Measurements from ENCODE around the gene CACNB3. TPM values are rescaled to one million over a fixed set of nuclear protein-coding genes. Genes with fewer than 3 reads are reported as not detected.

CACNB3 gene
- total and polyA plus RNA-seq, 2 donors (not counting 1 experiment from before 2014, with no cell fraction given): 1.6 to 4.0 TPM

DNA sequence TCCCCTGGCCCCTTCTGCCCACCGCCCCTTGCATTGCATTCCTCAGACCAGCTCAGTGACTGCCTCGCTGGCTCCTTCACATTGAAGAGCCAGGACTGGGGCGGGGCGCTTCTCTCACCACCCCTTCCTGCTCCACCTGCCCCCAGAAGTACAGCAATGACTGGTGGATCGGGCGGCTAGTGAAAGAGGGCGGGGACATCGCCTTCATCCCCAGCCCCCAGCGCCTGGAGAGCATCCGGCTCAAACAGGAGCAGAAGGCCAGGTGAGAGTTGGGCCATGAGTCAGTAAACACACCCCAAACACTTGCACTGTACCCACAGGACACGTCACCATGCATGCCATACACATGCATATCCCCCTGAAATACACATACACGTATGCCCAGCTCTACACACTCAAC lies 5.8 kb downstream of the CACNB3 start:
- Mint-ChIP-seq H3K27me3 (no peaks in the 10 kb centered on the region), H3K4me1 (peaks cover 1% of the 10 kb centered on the region), H3K4me3 (no peak overlapping the region), H3K9me3 (ENCODE audit: insufficient read depth) (no peaks in the 10 kb centered on the region), H3K27ac (no peak overlapping the region)
- H3K4me2 ChIP-seq (replicated peaks; ENCODE audit: low read depth, low read length, poor library complexity, severe bottlenecking): no peak overlapping the region
- no peaks in the 10 kb centered on the region for H3K9me3 ChIP-seq (ENCODE audit: control extremely low read depth in 1 of 3, control insufficient read depth in 2 of 3, insufficient read depth in 1 of 3, low read length in 2 of 3)
- CTCF ChIA-PET: interaction anchor here (0.8 to 1.2 kb wide), 2 partner anchors 9 to 110 kb away, joined by 3 read pairs; no protein-coding TSS in a partner anchor
- ATAC-seq (ENCODE audit: low read depth): no peak
- peaks cover 0 to under 1% of the 10 kb centered on the region in 2 donors for H3K4me1 ChIP-seq (ENCODE audit: control insufficient read depth in 2 of 2, insufficient read depth in 2 of 2, low read length in 2 of 2)
- H3K9ac ChIP-seq (ENCODE audit: low read length): no peak overlapping the region
- peaks cover 3 to 9% of the 10 kb centered on the region in 2 experiments for H3K36me3 ChIP-seq (replicated peaks in 1 of 2; ENCODE audit: control extremely low read depth in 1 of 2, control insufficient read depth in 1 of 2, extremely low read depth in 1 of 2, insufficient read depth in 2 of 2, low read length in 1 of 2)
- POLR2A ChIA-PET: no interaction called here
- WGBS (ENCODE audit: insufficient coverage): 89% methylated on average over 5 of the region's 12 CpGs
- no peak for DNase-seq
- no peaks in the 10 kb centered on the region for H3K27me3 ChIP-seq (replicated peaks in 1 of 4; ENCODE audit: control extremely low read depth in 1 of 4, control insufficient read depth in 3 of 4, insufficient read depth in 4 of 4, low read length in 3 of 4)
- intact Hi-C loops (cut with micrococcal nuclease): no loop called here
- H2AFZ ChIP-seq (ENCODE audit: insufficient read depth, low read depth, low read length, poor library complexity, severe bottlenecking): no peak overlapping the region
- H3K4me3 ChIP-seq (ENCODE audit: control extremely low read depth in 1 of 5, extremely low read depth in 1 of 5, insufficient read depth in 1 of 5, low read depth in 2 of 5, low read length in 4 of 5): no peak overlapping the region
- H3K27ac ChIP-seq (ENCODE audit: low read length in 2 of 2): no peak overlapping the region
- TF ChIP-seq, protein P1, sequence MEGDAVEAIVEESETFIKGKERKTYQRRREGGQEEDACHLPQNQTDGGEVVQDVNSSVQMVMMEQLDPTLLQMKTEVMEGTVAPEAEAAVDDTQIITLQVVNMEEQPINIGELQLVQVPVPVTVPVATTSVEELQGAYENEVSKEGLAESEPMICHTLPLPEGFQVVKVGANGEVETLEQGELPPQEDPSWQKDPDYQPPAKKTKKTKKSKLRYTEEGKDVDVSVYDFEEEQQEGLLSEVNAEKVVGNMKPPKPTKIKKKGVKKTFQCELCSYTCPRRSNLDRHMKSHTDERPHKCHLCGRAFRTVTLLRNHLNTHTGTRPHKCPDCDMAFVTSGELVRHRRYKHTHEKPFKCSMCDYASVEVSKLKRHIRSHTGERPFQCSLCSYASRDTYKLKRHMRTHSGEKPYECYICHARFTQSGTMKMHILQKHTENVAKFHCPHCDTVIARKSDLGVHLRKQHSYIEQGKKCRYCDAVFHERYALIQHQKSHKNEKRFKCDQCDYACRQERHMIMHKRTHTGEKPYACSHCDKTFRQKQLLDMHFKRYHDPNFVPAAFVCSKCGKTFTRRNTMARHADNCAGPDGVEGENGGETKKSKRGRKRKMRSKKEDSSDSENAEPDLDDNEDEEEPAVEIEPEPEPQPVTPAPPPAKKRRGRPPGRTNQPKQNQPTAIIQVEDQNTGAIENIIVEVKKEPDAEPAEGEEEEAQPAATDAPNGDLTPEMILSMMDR (IDR thresholded peaks at IDR 0.05): no peak
- no peak for TF ChIP-seq EZH2 (IDR thresholded peaks at IDR 0.05; ENCODE audit: borderline replicate concordance, insufficient read depth, low read depth, low read length, poor library complexity, severe bottlenecking)
- H4K20me1 ChIP-seq (ENCODE audit: control insufficient read depth, insufficient read depth, low read length, poor library complexity, severe bottlenecking): peaks cover 6% of the 10 kb centered on the region
- no peaks in the 10 kb centered on the region for H3K79me2 ChIP-seq (ENCODE audit: control insufficient read depth, insufficient read depth, low read length)

DNA sequence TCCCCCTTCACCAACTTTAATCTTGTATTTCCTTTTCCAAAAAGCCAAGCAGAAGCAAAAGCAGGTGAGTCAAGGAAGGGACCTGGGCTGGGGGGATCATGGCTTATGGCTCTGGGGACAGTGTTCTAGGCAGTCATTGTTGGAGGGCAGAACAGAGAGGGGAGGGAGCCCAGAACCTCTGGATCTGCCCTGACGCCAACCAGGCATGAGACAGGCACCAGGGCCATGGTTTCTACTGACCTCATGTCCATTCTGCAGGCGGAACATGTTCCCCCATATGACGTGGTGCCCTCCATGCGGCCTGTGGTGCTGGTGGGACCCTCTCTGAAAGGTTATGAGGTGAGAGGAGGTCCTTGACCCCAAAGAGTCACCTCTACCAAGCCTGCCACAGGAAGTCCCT lies 6.6 kb downstream of the CACNB3 start:
- Histone ChIP-seq H3K36me3 (replicated peaks in 1 of 2; ENCODE audit: control extremely low read depth in 1 of 2, control insufficient read depth in 1 of 2, extremely low read depth in 1 of 2, insufficient read depth in 2 of 2, low read length in 1 of 2) (peaks cover 3 to 17% of the 10 kb centered on the region in 2 experiments), H3K9ac (ENCODE audit: low read length) (no peak overlapping the region), H3K4me3 (ENCODE audit: control extremely low read depth in 1 of 5, extremely low read depth in 1 of 5, insufficient read depth in 1 of 5, low read depth in 2 of 5, low read length in 4 of 5) (no peak overlapping the region), H3K4me2 (replicated peaks; ENCODE audit: low read depth, low read length, poor library complexity, severe bottlenecking) (no peak overlapping the region), H3K4me1 (ENCODE audit: control insufficient read depth in 2 of 2, insufficient read depth in 2 of 2, low read length in 2 of 2) (no peaks in the 10 kb centered on the region), H3K9me3 (ENCODE audit: control extremely low read depth in 1 of 3, control insufficient read depth in 2 of 3, insufficient read depth in 1 of 3, low read length in 2 of 3) (no peaks in the 10 kb centered on the region), H4K20me1 (ENCODE audit: control insufficient read depth, insufficient read depth, low read length, poor library complexity, severe bottlenecking) (peaks cover 11% of the 10 kb centered on the region), H2AFZ (ENCODE audit: insufficient read depth, low read depth, low read length, poor library complexity, severe bottlenecking) (no peak overlapping the region), H3K27me3 (replicated peaks in 1 of 4; ENCODE audit: control extremely low read depth in 1 of 4, control insufficient read depth in 3 of 4, insufficient read depth in 4 of 4, low read length in 3 of 4) (no peaks in the 10 kb centered on the region), H3K27ac (ENCODE audit: low read length in 2 of 2) (no peak overlapping the region), H3K79me2 (ENCODE audit: control insufficient read depth, insufficient read depth, low read length) (no peaks in the 10 kb centered on the region)
- DNase-seq (no peak), ATAC-seq (ENCODE audit: low read depth) (no peak)
- WGBS (ENCODE audit: insufficient coverage): 88% methylated on average over 2 of the region's 4 CpGs
- H3K9me3 Mint-ChIP-seq (ENCODE audit: insufficient read depth): no peaks in the 10 kb centered on the region
- no peak overlapping the region for H3K4me3 Mint-ChIP-seq
- CTCF ChIA-PET: interaction anchor here (1.2 kb wide), 1 partner anchor 109 kb away, joined by 3 read pairs; no protein-coding TSS in a partner anchor
- no peak for TF ChIP-seq EZH2 (IDR thresholded peaks at IDR 0.05; ENCODE audit: borderline replicate concordance, insufficient read depth, low read depth, low read length, poor library complexity, severe bottlenecking)
- TF ChIP-seq, protein P1 (IDR thresholded peaks at IDR 0.05): no peak
- H3K27me3 Mint-ChIP-seq: no peaks in the 10 kb centered on the region
- intact Hi-C loops (cut with micrococcal nuclease): no loop called here
- POLR2A ChIA-PET: no interaction called here
- no peaks in the 10 kb centered on the region for H3K4me1 Mint-ChIP-seq
- H3K27ac Mint-ChIP-seq: no peak overlapping the region
